Tibial artery (tissue), 4 donors: ENCODE measurements around the gene KCND2.

Experiments
- DNase-seq, 2 donors: peaks; one replicate each; pipeline ENCODE4 v3.0.0-alpha.2; 2019
- H3K27ac ChIP-seq, 2 donors: fragments of 200-600 bp; sonication (generic) in 1 of 2; 1 replicate in 1 of 2; 2 replicates in 1 of 2; pipeline ENCODE4 v1.5.1; 2018 to 2019; ENCODE audit warnings: mild to moderate bottlenecking in 1 of 2
- H3K27me3 ChIP-seq, 2 donors: fragments of 200-600 bp; sonication (generic) in 1 of 2; one replicate each; pipeline versions ENCODE4 v1.5.1 to v1.6.0; 2016 to 2019
- H3K36me3 ChIP-seq, 3 donors: fragments of 200-600 bp; sonication (generic) in 2 of 3; one replicate each; pipeline ENCODE4 v1.5.1; 2016 to 2019; ENCODE audit warnings: mild to moderate bottlenecking in 2 of 3
- H3K4me1 ChIP-seq, 4 donors: fragments of 200-600 bp; sonication (generic) in 2 of 4; 1 replicate in 3 of 4; 2 replicates in 1 of 4; pipeline ENCODE4 v1.5.1; 2016 to 2019
- H3K4me3 ChIP-seq, 2 donors: fragments of 200-600 bp; sonication (generic) in 1 of 2; 1 replicate in 1 of 2; 2 replicates in 1 of 2; pipeline ENCODE4 v1.5.1; 2018 to 2019; ENCODE audit warnings: mild to moderate bottlenecking in 2 of 2
- H3K9me3 ChIP-seq, 3 donors: fragments of 200-600 bp; sonication (generic) in 1 of 3; one replicate each; pipeline ENCODE4 v1.5.1; 2016 to 2019
- CTCF ChIP-seq, 2 experiments: fragments of 200-600 bp in 1 of 2; fragments of 450-650 bp in 1 of 2; IDR thresholded peaks; one replicate each; pipeline ENCODE4 v1.5.1; 2017 to 2019; ENCODE audit warnings: antibody characterized with exemption in 2 of 2, mild to moderate bottlenecking in 1 of 2, moderate library complexity in 1 of 2
- intact Hi-C: fragments of 100-400 bp; cut with DNase I; formaldehyde crosslinking; loops from one replicate; pipeline ENCODE4 v1.15.0; 2023; ENCODE audit warnings: low total_unique reads

KCND2 gene

DNA sequence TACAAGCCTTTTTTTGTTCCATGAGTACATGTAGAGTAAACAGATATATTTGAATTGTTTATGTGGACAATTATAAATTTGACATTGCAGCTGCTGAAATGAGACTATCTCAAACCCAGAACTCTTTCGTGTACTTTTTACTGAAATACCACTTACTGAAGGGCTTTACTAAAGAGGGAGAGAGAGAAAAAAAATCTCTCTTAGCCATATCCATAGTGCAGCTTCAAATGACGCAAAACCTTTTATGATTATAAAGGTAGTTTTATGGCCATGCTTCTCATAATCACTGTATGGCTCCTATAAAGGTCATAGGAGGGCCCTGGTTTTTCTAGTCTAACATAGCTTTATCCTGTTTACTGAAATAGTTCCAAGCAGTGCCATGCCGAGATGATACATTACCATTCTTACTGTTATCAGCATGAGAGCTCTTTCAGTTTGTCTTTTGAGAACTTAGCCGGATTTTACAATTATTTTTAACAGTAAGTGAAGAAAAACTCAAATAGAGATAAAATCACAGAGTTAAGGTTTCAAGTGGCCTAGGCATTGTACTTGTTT is 35.1 kb downstream of the KCND2 start:
- TF ChIP-seq CTCF (IDR thresholded peaks at IDR 0.05): no peak
- Histone ChIP-seq H3K9me3 (no peaks in the 10 kb centered on the region), H3K27me3 (no peaks in the 10 kb centered on the region), H3K4me1 (no peaks in the 10 kb centered on the region), H3K36me3 (no peaks in the 10 kb centered on the region), H3K27ac (no peak overlapping the region), H3K4me3 (no peak overlapping the region)
- intact Hi-C loops: no loop called here
- no peak for DNase-seq

GRCh38 chr7:120311028-120311788 is 38.2 kb downstream of the KCND2 start:
- intact Hi-C loops: no loop called here
- no peak for TF ChIP-seq CTCF (IDR thresholded peaks at IDR 0.05)
- no peaks in the 10 kb centered on the region for H3K9me3 ChIP-seq

DNA sequence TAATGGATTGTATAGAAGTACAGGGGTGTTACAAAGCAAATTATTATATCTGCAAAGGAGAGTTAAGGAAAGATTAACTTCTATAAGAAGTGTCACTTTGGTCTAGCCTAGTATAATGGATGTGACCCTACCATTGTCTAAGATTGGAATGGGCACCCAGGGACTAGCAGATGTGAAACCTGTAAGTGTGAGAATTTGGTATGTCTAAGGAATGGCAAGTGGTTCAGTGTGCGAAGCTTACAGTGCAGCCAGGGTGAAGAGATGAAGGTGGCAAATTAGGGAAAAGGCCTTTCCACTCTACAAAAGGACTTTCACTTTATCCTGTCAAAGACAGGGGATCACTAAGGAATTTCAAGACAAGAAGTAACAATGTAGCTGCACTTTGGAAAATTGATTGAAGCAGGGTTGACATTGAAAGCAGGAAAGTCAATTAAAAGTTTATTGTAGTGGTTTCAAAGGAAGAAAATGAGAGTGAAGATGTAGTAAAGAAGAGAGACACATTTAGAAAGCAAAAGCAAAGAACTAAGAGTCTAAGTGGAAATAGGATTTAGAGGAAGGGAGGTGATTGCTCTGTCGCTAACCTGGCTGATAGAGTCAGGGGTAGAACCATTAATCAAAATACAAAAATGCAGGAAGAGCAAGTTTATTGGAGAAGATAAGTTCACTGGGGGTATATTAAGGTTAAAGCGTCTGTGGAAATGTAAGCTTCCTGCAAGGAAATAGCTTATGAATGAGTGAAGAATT is 47.4 kb downstream of the KCND2 start:
- no peak for DNase-seq
- no peak overlapping the region for H3K4me3 ChIP-seq
- H3K27ac ChIP-seq: no peak overlapping the region
- TF ChIP-seq CTCF (IDR thresholded peaks at IDR 0.05): no peak
- H3K9me3 ChIP-seq: no peaks in the 10 kb centered on the region
- H3K27me3 ChIP-seq: no peaks in the 10 kb centered on the region
- H3K36me3 ChIP-seq: no peaks in the 10 kb centered on the region
- intact Hi-C loops: no loop called here
- no peaks in the 10 kb centered on the region for H3K4me1 ChIP-seq

More at GRCh38 chr7:120311028-120311788, 38.2 kb downstream of the KCND2 start:
- DNase-seq: no peak
- Histone ChIP-seq H3K4me1 (no peaks in the 10 kb centered on the region), H3K27ac (no peak overlapping the region), H3K27me3 (no peaks in the 10 kb centered on the region), H3K36me3 (no peaks in the 10 kb centered on the region), H3K4me3 (no peak overlapping the region)

GRCh38 chr7:120327054-120327453 is 54.1 kb downstream of the KCND2 start:
- H3K4me1 ChIP-seq: no peaks in the 10 kb centered on the region
- TF ChIP-seq CTCF (IDR thresholded peaks at IDR 0.05): no peak
- H3K4me3 ChIP-seq: no peak overlapping the region
- no peaks in the 10 kb centered on the region for H3K27me3 ChIP-seq
- H3K27ac ChIP-seq: no peak overlapping the region
- intact Hi-C loops: no loop called here
- no peaks in the 10 kb centered on the region for H3K36me3 ChIP-seq
- no peak for DNase-seq
- no peaks in the 10 kb centered on the region for H3K9me3 ChIP-seq

GRCh38 chr7:120332433-120332832 is 59.5 kb downstream of the KCND2 start:
- H3K27ac ChIP-seq: no peak overlapping the region
- intact Hi-C loops: no loop called here
- no peak overlapping the region for H3K4me3 ChIP-seq
- H3K9me3 ChIP-seq: no peaks in the 10 kb centered on the region
- no peak for DNase-seq
- H3K36me3 ChIP-seq: no peaks in the 10 kb centered on the region
- no peaks in the 10 kb centered on the region for H3K4me1 ChIP-seq
- no peak for TF ChIP-seq CTCF (IDR thresholded peaks at IDR 0.05)
- H3K27me3 ChIP-seq: no peaks in the 10 kb centered on the region
